DOHH2 (cell line): ENCODE results near the gene FAM53B.

Experiments
- H3F3A ChIP-seq: fragments of 200-600 bp; sonication (generic), shearing (Covaris generic); 2 replicates; pipeline ENCODE4 v1.6.0; 2016; ENCODE audit warnings: antibody characterized with exemption, mild to moderate bottlenecking; ENCODE audit not compliant: control insufficient read depth, insufficient read depth
- H3K27ac ChIP-seq: fragments of 200-600 bp; sonication (generic); 2 replicates; pipeline ENCODE4 v1.5.1; 2014; ENCODE audit warnings: low read depth, mild to moderate bottlenecking, low read length, moderate library complexity
- H3K27me3 ChIP-seq: fragments of 200-600 bp; sonication (generic); 2 replicates; pipeline ENCODE4 v1.6.1; 2014; ENCODE audit warnings: mild to moderate bottlenecking, low read length, mixed read lengths; ENCODE audit not compliant: control insufficient read depth
- H3K36me3 ChIP-seq: fragments of 200-600 bp; sonication (generic); 2 replicates; pipeline ENCODE4 v1.6.1; 2014; ENCODE audit warnings: mild to moderate bottlenecking, low read length, moderate library complexity, mixed read lengths; ENCODE audit not compliant: control insufficient read depth
- H3K4me1 ChIP-seq: fragments of 200-600 bp; sonication (generic); 2 replicates; pipeline ENCODE4 v1.6.1; 2014; ENCODE audit warnings: mild to moderate bottlenecking, low read length, mixed read lengths; ENCODE audit not compliant: control insufficient read depth
- H3K4me2 ChIP-seq: fragments of 200-600 bp; sonication (generic); 2 replicates; pipeline ENCODE4 v1.6.0; 2014; ENCODE audit warnings: mild to moderate bottlenecking, low read length, moderate library complexity
- H3K4me3 ChIP-seq: fragments of 200-600 bp; sonication (generic); 2 replicates; pipeline ENCODE4 v1.5.1; 2014; ENCODE audit warnings: mild to moderate bottlenecking, low read length, mixed read lengths
- H3K79me2 ChIP-seq: fragments of 200-600 bp; sonication (generic); 2 replicates; pipeline ENCODE4 v1.6.1; 2014; ENCODE audit warnings: mild to moderate bottlenecking, low read length, mixed read lengths; ENCODE audit not compliant: control insufficient read depth
- H3K9me2 ChIP-seq: fragments of 200-600 bp; sonication (generic); replicated peaks from 2 replicates; pipeline ENCODE4 v1.6.1; 2014; ENCODE audit warnings: mild to moderate bottlenecking, low read length, mixed read lengths; ENCODE audit not compliant: control insufficient read depth
- H3K9me3 ChIP-seq: fragments of 200-600 bp; sonication (generic); 2 replicates; pipeline ENCODE4 v1.6.1; 2014; ENCODE audit warnings: antibody characterized with exemption, low read length, mixed read lengths; ENCODE audit not compliant: control insufficient read depth, insufficient read depth
- H4K20me1 ChIP-seq: fragments of 200-600 bp; sonication (generic); 2 replicates; pipeline ENCODE4 v1.6.0; 2014; ENCODE audit warnings: low read depth, mild to moderate bottlenecking, antibody characterized with exemption, low read length, moderate library complexity; ENCODE audit not compliant: control insufficient read depth, insufficient read depth
- CTCF ChIP-seq: fragments of 200-600 bp; sonication (generic); IDR thresholded peaks from one replicate; pipeline ENCODE4 v1.5.1; 2014; ENCODE audit warnings: antibody characterized with exemption, mild to moderate bottlenecking, low read depth, low read length; ENCODE audit not compliant: poor library complexity, severe bottlenecking
- EZH2phosphoT487 ChIP-seq: fragments of 200-600 bp; sonication (generic); IDR thresholded peaks from 2 replicates; pipeline ENCODE4 v1.6.1; 2017; ENCODE audit warnings: borderline replicate concordance, mild to moderate bottlenecking, antibody characterized with exemption, low read length, moderate library complexity, mixed read lengths

FAM53B gene

GRCh38 chr10:124601431-124602120 lies 142.6 kb downstream of the FAM53B start:
- no peaks in the 10 kb centered on the region for H3K9me2 ChIP-seq
- no peak for TF ChIP-seq CTCF
- no peak for TF ChIP-seq EZH2phosphoT487
- peaks cover 4% of the 10 kb centered on the region; the same call in 1 of the 2 replicates for H3K27me3 ChIP-seq
- H3K36me3 ChIP-seq = no peaks in the 10 kb centered on the region
- no peak overlapping the region for H3K27ac ChIP-seq
- peak overlapping the region; percentile 37 for H3K4me2 ChIP-seq
- H3K4me1 ChIP-seq = peaks cover 61% of the 10 kb centered on the region
- no peaks in the 10 kb centered on the region for H3F3A ChIP-seq
- no peaks in the 10 kb centered on the region for H3K9me3 ChIP-seq
- no peaks in the 10 kb centered on the region for H4K20me1 ChIP-seq
- H3K79me2 ChIP-seq = no peaks in the 10 kb centered on the region
- no peak overlapping the region for H3K4me3 ChIP-seq

GRCh38 chr10:124601016-124601415 lies 143.2 kb downstream of the FAM53B start:
- peaks cover 57% of the 10 kb centered on the region for H3K4me1 ChIP-seq
- H3K9me2 ChIP-seq = no peaks in the 10 kb centered on the region
- H3F3A ChIP-seq = no peaks in the 10 kb centered on the region
- no peaks in the 10 kb centered on the region for H3K36me3 ChIP-seq
- peak overlapping the region; percentile 37 for H3K4me2 ChIP-seq
- no peaks in the 10 kb centered on the region for H3K79me2 ChIP-seq
- no peaks in the 10 kb centered on the region for H4K20me1 ChIP-seq
- H3K27me3 ChIP-seq = peaks cover 3% of the 10 kb centered on the region; the same call in 1 of the 2 replicates
- no peak overlapping the region for H3K27ac ChIP-seq
- no peak overlapping the region for H3K4me3 ChIP-seq
- TF ChIP-seq CTCF (no peak), EZH2phosphoT487 (no peak)
- H3K9me3 ChIP-seq = no peaks in the 10 kb centered on the region

- H3K9me2 ChIP-seq = no peaks in the 10 kb centered on the region
- H3K4me2 ChIP-seq = no peak overlapping the region; the same call in 1 of the 2 replicates
- H3K27ac ChIP-seq = no peak overlapping the region
- TF ChIP-seq EZH2phosphoT487 = no peak
- no peak for TF ChIP-seq CTCF
- no peaks in the 10 kb centered on the region for H3K79me2 ChIP-seq
- H3K4me3 ChIP-seq = no peak overlapping the region
- H4K20me1 ChIP-seq = no peaks in the 10 kb centered on the region
- no peaks in the 10 kb centered on the region for H3K36me3 ChIP-seq
- no peaks in the 10 kb centered on the region for H3K9me3 ChIP-seq
- H3K4me1 ChIP-seq = peaks cover 49% of the 10 kb centered on the region
- no peaks in the 10 kb centered on the region; the same call in 1 of the 2 replicates for H3K27me3 ChIP-seq
- H3F3A ChIP-seq = no peaks in the 10 kb centered on the region
Measured at GRCh38 chr10:124600051-124600880, 143.9 kb downstream of the FAM53B start.
